Vagina (tissue), 2 donors: ENCODE measurements around the gene LRRC74A. TPM values are rescaled to one million over a fixed set of nuclear protein-coding genes. Genes with fewer than 3 reads are reported as not detected.
A peak's percentile ranks its signal among the peaks of the same experiment; 100 is the strongest.

ENCODE experiments used
- DNase-seq, 2 donors: peaks; one replicate each; pipeline ENCODE4 v3.0.0-alpha.2; 2017; ENCODE audit errors: extremely low spot score in 2 of 2
- H3K27ac ChIP-seq: fragments of 200-600 bp; sonication (generic); one replicate; pipeline ENCODE4 v1.5.1; 2019
- H3K27me3 ChIP-seq: fragments of 200-600 bp; sonication (generic); one replicate; pipeline ENCODE4 v1.5.1; 2019
- H3K36me3 ChIP-seq, 2 donors: fragments of 200-600 bp; sonication (generic); one replicate each; pipeline ENCODE4 v1.5.1; 2017 to 2019
- H3K4me1 ChIP-seq: fragments of 200-600 bp; sonication (generic); one replicate; pipeline ENCODE4 v1.5.1; 2019
- H3K4me3 ChIP-seq, 2 donors: fragments of 200-600 bp; sonication (generic); 1 replicate in 1 of 2; 2 replicates in 1 of 2; pipeline ENCODE4 v1.5.1; 2016 to 2019
- H3K9me3 ChIP-seq: fragments of 200-600 bp; sonication (generic); one replicate; pipeline ENCODE4 v1.5.1; 2019
- CTCF ChIP-seq, 3 experiments: fragments of 450-650 bp in 2 of 3; fragments of 200-600 bp in 1 of 3; sonication (generic) in 1 of 3; IDR thresholded peaks; one replicate each; pipeline ENCODE4 v1.5.1; 2017 to 2019; ENCODE audit warnings: antibody characterized with exemption in 3 of 3, mild to moderate bottlenecking in 2 of 3, moderate library complexity in 2 of 3
- POLR2A ChIP-seq, 2 donors: fragments of 450-650 bp; IDR thresholded peaks; one replicate each; pipeline ENCODE4 v1.6.1; 2017; ENCODE audit warnings: antibody characterized with exemption in 2 of 2, mild to moderate bottlenecking in 2 of 2, moderate library complexity in 2 of 2
- POLR2AphosphoS5 ChIP-seq, 2 donors: sonication (generic); formaldehyde crosslinking; IDR thresholded peaks; one replicate each; pipeline ENCODE4 v1.9.0; 2017; ENCODE audit warnings: antibody characterized with exemption in 2 of 2, mild to moderate bottlenecking in 2 of 2, low read depth in 1 of 2; ENCODE audit not compliant: insufficient read depth in 1 of 2
- intact Hi-C: fragments of 100-400 bp; cut with DNase I; formaldehyde crosslinking; loops from one replicate; pipeline ENCODE4 v1.15.1; 2023
- total RNA-seq: library from RNA; depleted of rRNA; stranded (reverse); fragments of >200 nt; gene quantifications from one replicate; pipeline ENCODE4 v1.2.3, GENCODE V29; 2016

LRRC74A gene
- total RNA-seq, 1 donor from 2014 or later = not detected

GRCh38 chr14:76901171-76902055 is 75.2 kb downstream of the LRRC74A start:
- intact Hi-C loops = no loop called here
- Histone ChIP-seq H3K27me3 (no peaks in the 10 kb centered on the region), H3K27ac (peak overlapping the region; percentile 79), H3K4me3 (no peak overlapping the region), H3K36me3 (no peaks in the 10 kb centered on the region), H3K9me3 (no peaks in the 10 kb centered on the region), H3K4me1 (peaks cover 58% of the 10 kb centered on the region)
- no peak for TF ChIP-seq POLR2A (IDR thresholded peaks at IDR 0.05)
- no peak for TF ChIP-seq CTCF (IDR thresholded peaks at IDR 0.05)
- TF ChIP-seq POLR2AphosphoS5 (IDR thresholded peaks at IDR 0.05; ENCODE audit: insufficient read depth in 1 of 2, low read depth in 1 of 2) = peak in 1 of 2 donors; percentile 47
- no peak for DNase-seq

- Histone ChIP-seq H3K27ac (peak overlapping the region; percentile 79), H3K27me3 (no peaks in the 10 kb centered on the region), H3K4me1 (peaks cover 58% of the 10 kb centered on the region), H3K36me3 (no peaks in the 10 kb centered on the region), H3K4me3 (no peak overlapping the region), H3K9me3 (no peaks in the 10 kb centered on the region)
- TF ChIP-seq POLR2A (IDR thresholded peaks at IDR 0.05) (no peak), CTCF (IDR thresholded peaks at IDR 0.05) (no peak), POLR2AphosphoS5 (IDR thresholded peaks at IDR 0.05; ENCODE audit: insufficient read depth in 1 of 2, low read depth in 1 of 2) (no peak)
- no peak for DNase-seq
- intact Hi-C loops = no loop called here
Observed at GRCh38 chr14:76902591-76902990, 76.4 kb downstream of the LRRC74A start.

- peaks cover 58% of the 10 kb centered on the region for H3K4me1 ChIP-seq
- H3K27ac ChIP-seq = peak overlapping the region; percentile 79
- no peak for DNase-seq
- no peaks in the 10 kb centered on the region for H3K27me3 ChIP-seq
- H3K4me3 ChIP-seq = no peak overlapping the region
- intact Hi-C loops = no loop called here
- no peaks in the 10 kb centered on the region for H3K36me3 ChIP-seq
- TF ChIP-seq POLR2AphosphoS5 (IDR thresholded peaks at IDR 0.05; ENCODE audit: insufficient read depth in 1 of 2, low read depth in 1 of 2) (peak in 1 of 2 donors; percentile 61), CTCF (IDR thresholded peaks at IDR 0.05) (no peak)
- H3K9me3 ChIP-seq = no peaks in the 10 kb centered on the region
Observed at GRCh38 chr14:76904100-76904739, 78.0 kb downstream of the LRRC74A start.

GRCh38 chr14:76904740-76905569 is 78.7 kb downstream of the LRRC74A start:
- Histone ChIP-seq H3K27ac (peak overlapping the region; percentile 79), H3K4me3 (no peak overlapping the region), H3K27me3 (no peaks in the 10 kb centered on the region), H3K4me1 (peaks cover 58% of the 10 kb centered on the region), H3K9me3 (no peaks in the 10 kb centered on the region), H3K36me3 (no peaks in the 10 kb centered on the region)
- intact Hi-C loops = no loop called here
- DNase-seq = no peak
- TF ChIP-seq CTCF (IDR thresholded peaks at IDR 0.05) = no peak
- no peak for TF ChIP-seq POLR2A (IDR thresholded peaks at IDR 0.05)
- no peak for TF ChIP-seq POLR2AphosphoS5 (IDR thresholded peaks at IDR 0.05; ENCODE audit: insufficient read depth in 1 of 2, low read depth in 1 of 2)
